GM12878 (cell line): ENCODE results near the gene KCNC1. TPM values are rescaled to one million over a fixed set of nuclear protein-coding genes. Genes with fewer than 3 reads are reported as not detected.

Source experiments
- ATAC-seq: fragments of 200-7000 bp; cut with Tn5 transposase; 3 replicates; pipeline ENCODE4 v1.9.1; 2020; ENCODE audit warnings: mild to moderate bottlenecking, moderate library complexity
- BruUV-seq: library from RNA; stranded (reverse); fragments of 400-500 nt; replicated peaks from 2 replicates; lab custom pipeline; 2021; lab: Mats Ljungman, UMichigan
- CTCF ChIA-PET: fragments of 300-600 bp; sonication (Branson Sonifier 250); formaldehyde crosslinking; extraction: SDS; loops from one replicate; lab custom pipeline; 2021; ENCODE audit warnings: inconsistent platforms; lab: Yijun Ruan, JAX
- POLR2A ChIA-PET: fragments of 350-600 bp; formaldehyde crosslinking; extraction: SDS; loops from one replicate; lab custom pipeline; 2021; ENCODE audit warnings: inconsistent platforms; lab: Charles Lee
- RAD21 ChIA-PET: fragments of 300-600 bp; sonication (Branson Sonifier 250); formaldehyde crosslinking; loops from one replicate; lab custom pipeline; 2023; ENCODE audit warnings: antibody characterized with exemption; ENCODE audit not compliant: unreplicated experiment; lab: Charles Lee
- SMC1A ChIA-PET: fragments of 300-600 bp; sonication (Branson Sonifier 250); formaldehyde crosslinking; loops from one replicate; lab custom pipeline; 2023; ENCODE audit not compliant: unreplicated experiment, uncharacterized antibody; lab: Charles Lee
- DNase-seq: peaks from one replicate; pipeline ENCODE4 v3.0.0-alpha.2; 2011; ENCODE audit warnings: low read depth, low spot score
- FAIRE-seq: peaks from 3 replicates; lab custom pipeline; 2011; peaks lifted over from hg19 to GRCh38; lab: Jason Lieb, UNC
- H2AFZ ChIP-seq: 2 replicates; pipeline ENCODE4 v1.6.0; 2011; ENCODE audit warnings: low read depth, low read length, control low read depth; ENCODE audit not compliant: control insufficient read depth
- H3K27ac ChIP-seq: 2 replicates; pipeline ENCODE4 v1.5.1; 2011; ENCODE audit warnings: control low read depth; ENCODE audit not compliant: control insufficient read depth, insufficient read depth
- H3K27me3 ChIP-seq, 2 experiments: replicated peaks in 1 of 2; 2 replicates each; pipeline versions ENCODE4 v1.6.0 to v1.6.1; 2011; ENCODE audit warnings: low read length in 1 of 2; ENCODE audit not compliant: control insufficient read depth in 2 of 2, insufficient read depth in 2 of 2
- H3K36me3 ChIP-seq, 2 experiments: 2 replicates each; pipeline ENCODE4 v1.5.1; 2011; ENCODE audit warnings: low read length in 1 of 2; ENCODE audit not compliant: control insufficient read depth in 2 of 2, insufficient read depth in 2 of 2
- H3K4me1 ChIP-seq: 2 replicates; pipeline ENCODE4 v1.6.1; 2011; ENCODE audit warnings: mild to moderate bottlenecking, low read length, moderate library complexity, mixed read lengths; ENCODE audit not compliant: control insufficient read depth, insufficient read depth
- H3K4me2 ChIP-seq: 2 replicates; pipeline ENCODE4 v1.6.0; 2011; ENCODE audit warnings: control low read depth; ENCODE audit not compliant: control insufficient read depth, insufficient read depth
- H3K4me3 ChIP-seq: fragments of 200-600 bp; sonication (generic); 2 replicates; pipeline ENCODE4 v1.5.1; 2016
- H3K79me2 ChIP-seq: 2 replicates; pipeline ENCODE4 v1.6.0; 2011; ENCODE audit warnings: low read length; ENCODE audit not compliant: control insufficient read depth, insufficient read depth
- H3K9ac ChIP-seq: 2 replicates; pipeline ENCODE4 v1.8.0; 2011; ENCODE audit warnings: low read length, control low read depth, mixed read lengths; ENCODE audit not compliant: control insufficient read depth, insufficient read depth
- H3K9me3 ChIP-seq: replicated peaks from 3 replicates; pipeline ENCODE4 v1.5.1; 2011; ENCODE audit warnings: mild to moderate bottlenecking, low read length; ENCODE audit not compliant: control insufficient read depth, insufficient read depth
- H4K20me1 ChIP-seq: 2 replicates; pipeline ENCODE4 v1.6.0; 2011; ENCODE audit not compliant: control insufficient read depth, insufficient read depth
- HDAC2 ChIP-seq: fragments of 200-600 bp; sonication (generic); IDR thresholded peaks from 2 replicates; pipeline ENCODE4 v1.6.1; 2017
- NFYB ChIP-seq: IDR thresholded peaks from 2 replicates; pipeline ENCODE4 v1.6.1; 2011; ENCODE audit warnings: low read depth, mild to moderate bottlenecking, low read length, improper control_type of control experiment, moderate library complexity; ENCODE audit not compliant: insufficient read depth
- SMAD5 ChIP-seq: IDR thresholded peaks from 2 replicates; pipeline ENCODE4 v1.6.1; 2016; ENCODE audit warnings: antibody characterized with exemption, low read depth
- ZNF274 ChIP-seq: IDR thresholded peaks from one replicate; pipeline ENCODE4 v1.8.0; 2011; ENCODE audit not compliant: insufficient read length, insufficient read depth
- WGBS: methylation state at CpG from one replicate; pipeline ENCODE4 v1.1.6; 2016; ENCODE audit warnings: low lambda C conversion rate; ENCODE audit not compliant: insufficient replicate concordance, insufficient coverage; ENCODE audit errors: missing lambda C conversion rate; 5-methylcytosine and 5-hydroxymethylcytosine counted together
- in situ Hi-C: fragments of 300-500 bp; cut with MboI; formaldehyde crosslinking; loops from 9 replicates; pipeline ENCODE4 v1.14.3; 2018; ENCODE audit warnings: mixed read lengths
- intact Hi-C: fragments of 100-400 bp; cut with micrococcal nuclease; formaldehyde crosslinking; loops from one replicate; pipeline ENCODE4 v1.14.2; 2022; ENCODE audit not compliant: unreplicated experiment
- polyA plus RNA-seq, 11 experiments: library from polyadenylated mRNA; depleted of rRNA in 4 of 11; unstranded in 6 of 11; stranded (reverse) in 5 of 11; fragments of >200 nt; fragmentation: Nextera tagmentation in 4 of 11; fragmentation: Illumina TruSeq in 1 of 11; extraction: Ambion mirVana in 4 of 11; extraction: Trizol in 1 of 11; gene quantifications; 1 replicate in 1 of 11; 2 replicates in 10 of 11; pipeline versions ENCODE4 v1.2.1 to v1.2.3, GENCODE V29; 2011 to 2016; ENCODE audit warnings: inconsistent platforms in 2 of 11, missing spikeins in 2 of 11, low read depth in 1 of 11
- total RNA-seq, 4 experiments: library from RNA; depleted of rRNA in 3 of 4; stranded (reverse); fragments of >200 nt in 3 of 4; fragmentation: Illumina TruSeq in 1 of 4; extraction: Trizol in 1 of 4; gene quantifications; 2 replicates each; pipeline versions ENCODE4 v1.2.1 to v1.2.3, GENCODE V29; 2013 to 2021
- TF ChIP-seq, protein P1 (sequence below): IDR thresholded peaks from 2 replicates; pipeline ENCODE4 v1.6.1; 2011; ENCODE audit warnings: mild to moderate bottlenecking, low read depth, low read length, moderate library complexity; ENCODE audit not compliant: insufficient replicate concordance
- TF ChIP-seq, protein P2 (sequence below): fragments of 450-650 bp; IDR thresholded peaks from 2 replicates; pipeline ENCODE4 v1.6.1; 2017; ENCODE audit warnings: low read depth, mild to moderate bottlenecking, moderate library complexity

KCNC1 gene
- total and polyA plus RNA-seq, 10 of the 15 experiments (the other 5 are each of a cell fraction or from before 2014, with no cell fraction given) = 0.27 to 0.34 TPM; not detected in 8

DNA sequence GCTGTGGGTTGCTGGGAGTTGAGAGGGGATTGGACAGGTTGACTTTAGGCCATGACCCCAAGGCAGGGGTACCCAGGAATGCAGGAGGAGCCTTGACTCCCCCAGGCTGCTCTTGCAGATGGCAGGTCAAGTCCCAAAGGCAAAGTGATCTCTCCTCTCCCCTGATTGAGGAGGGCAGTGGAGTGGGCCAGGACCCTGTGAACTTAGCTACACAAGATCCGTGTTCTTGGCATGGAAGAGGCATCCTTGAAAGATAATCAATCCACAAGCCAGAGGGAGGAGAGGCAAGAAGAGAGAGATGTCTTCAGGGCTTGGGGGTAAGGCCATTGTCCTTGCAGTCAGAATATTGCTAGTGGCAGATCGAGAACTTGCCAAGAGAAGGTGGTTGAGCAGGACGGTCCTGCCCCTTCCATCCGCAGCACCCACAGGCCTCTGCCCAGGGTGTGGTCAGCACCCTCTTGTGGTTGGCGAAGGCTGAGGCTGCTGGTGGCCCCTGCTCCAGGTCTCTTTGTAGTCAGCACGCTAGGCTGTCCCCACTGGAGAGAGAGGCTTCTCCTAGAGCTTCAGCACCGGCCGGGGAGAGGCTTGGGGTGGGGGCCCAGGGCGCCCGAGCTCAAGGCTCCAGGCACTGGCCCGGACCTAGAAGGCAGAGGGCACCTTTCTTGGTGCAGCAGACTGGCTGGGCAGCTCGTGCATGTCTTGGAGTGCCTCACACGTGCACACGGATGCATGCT, 45.4 kb downstream of the KCNC1 start:
- POLR2A ChIA-PET = no interaction called here
- no TSS peak for BruUV-seq

DNA sequence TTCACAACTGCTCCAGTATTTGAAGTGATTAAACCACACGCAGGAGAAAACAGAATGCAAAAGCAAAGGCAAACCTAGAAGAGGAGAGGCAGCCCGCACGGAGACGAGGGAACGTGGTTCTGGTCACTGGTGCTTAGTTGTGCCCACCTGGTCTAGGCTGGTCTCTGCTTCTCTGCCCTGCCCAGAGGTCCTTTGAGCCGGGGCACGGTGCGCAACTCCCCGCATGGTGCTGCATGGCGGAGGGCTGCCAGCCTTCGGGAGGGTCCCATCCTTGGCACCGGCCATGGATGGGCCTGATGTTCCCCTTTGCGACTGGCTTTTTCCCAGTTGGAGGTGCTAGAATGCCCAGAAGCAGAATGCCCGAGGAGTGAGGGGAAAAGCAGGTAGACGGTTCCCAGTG, 46.1 kb downstream of the KCNC1 start:
- in situ Hi-C loops = no loop called here
- Histone ChIP-seq H3K79me2 (no peaks in the 10 kb centered on the region), H3K4me1 (no peaks in the 10 kb centered on the region), H4K20me1 (no peaks in the 10 kb centered on the region; the same call in 1 of the 2 replicates), H2AFZ (no peak overlapping the region), H3K27ac (no peak overlapping the region), H3K27me3 (no peaks in the 10 kb centered on the region), H3K4me3 (no peak overlapping the region), H3K4me2 (no peak overlapping the region), H3K9ac (no peak overlapping the region), H3K36me3 (no peaks in the 10 kb centered on the region), H3K9me3 (no peaks in the 10 kb centered on the region)
- WGBS = 68% methylated on average over 15 of the region's 15 CpGs
- FAIRE-seq = no peak
- intact Hi-C loops = no loop called here
- ChIA-PET POLR2A (no interaction called here), RAD21 (no interaction called here), CTCF (no interaction called here), SMC1A (no interaction called here)
- TF ChIP-seq ZNF274 (no peak), SMAD5 (no peak), HDAC2 (no peak)
- TF ChIP-seq, protein P1, sequence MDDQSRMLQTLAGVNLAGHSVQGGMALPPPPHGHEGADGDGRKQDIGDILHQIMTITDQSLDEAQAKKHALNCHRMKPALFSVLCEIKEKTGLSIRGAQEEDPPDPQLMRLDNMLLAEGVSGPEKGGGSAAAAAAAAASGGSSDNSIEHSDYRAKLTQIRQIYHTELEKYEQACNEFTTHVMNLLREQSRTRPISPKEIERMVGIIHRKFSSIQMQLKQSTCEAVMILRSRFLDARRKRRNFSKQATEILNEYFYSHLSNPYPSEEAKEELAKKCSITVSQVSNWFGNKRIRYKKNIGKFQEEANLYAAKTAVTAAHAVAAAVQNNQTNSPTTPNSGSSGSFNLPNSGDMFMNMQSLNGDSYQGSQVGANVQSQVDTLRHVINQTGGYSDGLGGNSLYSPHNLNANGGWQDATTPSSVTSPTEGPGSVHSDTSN = no peak
- BruUV-seq = no TSS peak
- no peak for ATAC-seq
- DNase-seq = no peak

More for the DNA sequence above, 45.4 kb downstream of the KCNC1 start:
- Histone ChIP-seq H4K20me1 (no peaks in the 10 kb centered on the region; the same call in 1 of the 2 replicates), H3K79me2 (no peaks in the 10 kb centered on the region), H3K4me2 (no peak overlapping the region), H3K4me3 (no peak overlapping the region), H3K36me3 (no peaks in the 10 kb centered on the region), H3K27me3 (no peaks in the 10 kb centered on the region), H3K27ac (no peak overlapping the region), H3K9ac (no peak overlapping the region), H2AFZ (no peak overlapping the region), H3K9me3 (no peaks in the 10 kb centered on the region), H3K4me1 (no peaks in the 10 kb centered on the region)
- CTCF ChIA-PET = no interaction called here
- RAD21 ChIA-PET = no interaction called here
- in situ Hi-C loops (no loop called here), intact Hi-C loops (no loop called here)
- SMC1A ChIA-PET = no interaction called here
- ATAC-seq = no peak
- TF ChIP-seq NFYB = no peak
- TF ChIP-seq, protein P2, sequence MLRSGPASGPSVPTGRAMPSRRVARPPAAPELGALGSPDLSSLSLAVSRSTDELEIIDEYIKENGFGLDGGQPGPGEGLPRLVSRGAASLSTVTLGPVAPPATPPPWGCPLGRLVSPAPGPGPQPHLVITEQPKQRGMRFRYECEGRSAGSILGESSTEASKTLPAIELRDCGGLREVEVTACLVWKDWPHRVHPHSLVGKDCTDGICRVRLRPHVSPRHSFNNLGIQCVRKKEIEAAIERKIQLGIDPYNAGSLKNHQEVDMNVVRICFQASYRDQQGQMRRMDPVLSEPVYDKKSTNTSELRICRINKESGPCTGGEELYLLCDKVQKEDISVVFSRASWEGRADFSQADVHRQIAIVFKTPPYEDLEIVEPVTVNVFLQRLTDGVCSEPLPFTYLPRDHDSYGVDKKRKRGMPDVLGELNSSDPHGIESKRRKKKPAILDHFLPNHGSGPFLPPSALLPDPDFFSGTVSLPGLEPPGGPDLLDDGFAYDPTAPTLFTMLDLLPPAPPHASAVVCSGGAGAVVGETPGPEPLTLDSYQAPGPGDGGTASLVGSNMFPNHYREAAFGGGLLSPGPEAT = no peak
- WGBS = 32% methylated on average over 14 of the region's 14 CpGs
- FAIRE-seq = no peak
- no peak for DNase-seq
